ENCODE measurements around the gene SERTAD4.
"Not testable (repeated sequence)": the region's sequence is repeated elsewhere in the genome, so short reads cannot be mapped to it uniquely, and the experiment has no call there.

Gene SERTAD4
- total RNA-seq: 0 to 0.34 reads per million in 2 donors

DNA sequence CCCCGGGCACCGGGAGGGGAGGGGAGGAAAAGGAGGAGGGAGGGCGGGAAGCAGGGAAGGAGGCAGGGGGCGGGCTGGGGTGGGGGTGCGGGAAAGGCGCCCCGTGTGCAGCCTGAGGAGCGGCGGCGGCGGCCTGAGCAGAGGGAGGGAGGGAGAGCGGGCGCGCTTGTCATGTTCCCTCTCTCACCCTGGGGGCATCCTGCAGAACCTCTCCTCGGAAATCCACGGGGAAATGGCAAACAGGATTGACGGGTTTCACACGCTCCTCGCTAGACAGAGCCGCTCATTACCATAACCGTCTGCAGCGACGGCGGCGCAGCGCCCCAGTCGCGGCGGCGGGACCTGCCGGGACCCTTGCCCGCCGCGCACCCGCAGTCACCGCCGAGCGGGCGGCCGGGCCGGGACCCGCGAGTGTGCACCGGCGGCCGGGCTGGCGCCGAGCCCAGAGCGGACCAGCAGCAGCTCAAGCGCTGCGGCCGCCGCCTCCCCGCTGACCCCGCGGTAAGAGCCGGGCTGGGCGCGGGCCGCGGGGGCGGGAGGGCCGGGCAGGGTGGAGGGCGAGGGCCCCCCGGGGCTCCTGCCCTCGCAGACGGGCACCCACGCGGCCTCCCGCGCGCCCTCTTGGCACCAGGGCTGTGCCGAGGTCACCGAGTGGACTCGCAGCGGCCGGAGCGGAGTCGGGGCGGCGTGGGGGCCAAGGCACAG lies at the start of gene SERTAD4:
Gene SERTAD4 (plus strand): TSS at position 286 of the 705 bp plus-strand sequence. CDS start 5,165 bp downstream, outside the sequence.
- no peak for DNase-seq

DNA sequence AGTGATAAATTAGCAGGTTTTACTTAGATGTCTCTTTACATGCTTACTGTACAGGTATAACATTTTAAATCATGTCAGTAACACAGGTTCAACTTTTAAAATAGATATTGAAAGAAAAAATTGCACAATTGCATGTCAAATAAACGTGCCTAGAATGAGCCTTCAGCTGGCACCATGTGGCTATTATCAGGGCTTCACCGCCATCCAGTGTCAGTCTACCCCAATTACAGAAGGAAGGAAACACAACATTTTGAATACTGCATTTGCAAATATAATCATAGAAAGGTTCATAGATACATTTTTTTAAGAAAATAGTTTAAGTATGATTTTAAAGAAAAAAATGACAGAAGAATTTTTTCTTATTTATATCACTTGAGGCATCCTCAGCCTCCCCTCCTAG lies 47.5 kb upstream of the SERTAD4 start:
- no peak for DNase-seq

DNA sequence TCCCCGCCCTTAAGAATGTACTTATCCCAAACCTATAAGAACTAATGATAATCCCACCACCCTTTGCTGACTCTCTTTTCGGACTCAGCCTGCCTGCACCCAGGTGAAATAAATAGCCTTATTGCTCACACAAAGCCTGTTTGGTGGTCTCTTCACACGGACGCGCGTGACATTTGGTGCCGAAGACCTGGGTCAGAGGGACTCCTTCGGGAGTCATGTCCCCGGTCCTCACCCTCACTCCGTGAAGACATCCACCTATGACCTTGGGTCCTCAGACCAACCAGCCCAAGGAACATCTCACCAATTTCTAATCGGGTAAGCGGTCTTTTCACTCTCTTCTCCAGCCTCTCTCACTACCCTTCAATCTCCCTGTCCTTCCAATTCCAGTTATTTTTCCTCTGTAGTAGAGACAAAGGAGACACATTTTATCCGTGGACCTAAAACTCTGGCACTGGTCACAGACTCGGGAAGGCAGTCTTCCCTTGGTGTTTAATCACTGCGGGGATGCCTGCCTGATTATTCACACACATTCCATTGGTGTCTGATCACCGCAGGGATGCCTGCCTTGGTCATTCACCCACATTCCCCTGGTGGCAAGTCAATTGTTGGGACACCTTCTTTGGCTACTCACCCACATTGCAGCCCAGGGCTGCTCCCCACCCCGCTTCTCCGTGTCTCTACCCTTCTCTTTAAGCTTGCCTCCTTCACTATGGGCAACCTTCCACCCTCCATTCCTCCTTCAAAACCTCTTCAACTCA lies 44.6 kb upstream of the SERTAD4 start:
- DNase-seq: not testable (repeated sequence)

DNA sequence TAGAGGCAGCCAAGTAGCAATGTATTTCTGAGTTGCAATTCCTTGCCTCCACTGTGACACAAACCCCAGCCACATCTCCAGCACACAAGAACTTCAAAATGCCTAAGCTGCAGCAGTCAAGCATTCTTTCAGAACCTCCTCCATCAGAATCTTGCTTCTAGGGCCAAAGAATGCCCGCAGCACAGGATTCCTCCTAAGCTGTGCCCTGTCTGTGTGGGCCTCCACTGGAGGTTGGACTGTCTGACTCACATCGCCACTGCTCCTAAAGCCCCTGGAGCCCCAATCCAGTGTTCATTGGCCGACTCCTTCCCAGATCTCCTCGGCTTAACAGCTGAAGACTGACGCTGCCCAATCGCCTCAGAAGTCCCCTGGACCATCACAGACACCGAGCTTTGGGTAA lies 43.2 kb upstream of the SERTAD4 start:
- DNase-seq: no peak

DNA sequence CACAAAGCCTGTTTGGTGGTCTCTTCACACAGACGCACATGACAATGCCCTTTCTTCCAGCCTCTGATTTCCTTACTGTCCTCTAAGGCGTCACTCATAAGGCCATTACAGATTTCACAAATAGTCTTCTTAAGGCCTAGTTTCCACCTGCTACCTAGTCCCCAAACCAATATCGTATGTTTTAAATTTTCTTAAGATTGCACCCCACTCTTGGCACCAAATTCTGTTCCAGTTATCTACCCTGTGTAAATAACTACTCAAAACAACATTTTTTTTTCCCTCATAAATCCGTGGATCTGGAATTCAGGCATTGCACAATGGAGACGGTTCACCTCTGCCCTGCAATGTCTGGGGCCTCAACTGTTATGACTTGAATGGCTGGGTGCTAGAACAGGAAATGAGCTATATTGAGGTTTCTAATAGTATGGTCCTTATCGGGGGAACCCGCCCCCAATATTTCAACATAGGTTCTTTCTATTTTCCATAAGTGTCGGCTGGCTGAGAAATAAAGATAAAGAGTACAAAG lies 36.9 kb upstream of the SERTAD4 start:
- no peak for DNase-seq

DNA sequence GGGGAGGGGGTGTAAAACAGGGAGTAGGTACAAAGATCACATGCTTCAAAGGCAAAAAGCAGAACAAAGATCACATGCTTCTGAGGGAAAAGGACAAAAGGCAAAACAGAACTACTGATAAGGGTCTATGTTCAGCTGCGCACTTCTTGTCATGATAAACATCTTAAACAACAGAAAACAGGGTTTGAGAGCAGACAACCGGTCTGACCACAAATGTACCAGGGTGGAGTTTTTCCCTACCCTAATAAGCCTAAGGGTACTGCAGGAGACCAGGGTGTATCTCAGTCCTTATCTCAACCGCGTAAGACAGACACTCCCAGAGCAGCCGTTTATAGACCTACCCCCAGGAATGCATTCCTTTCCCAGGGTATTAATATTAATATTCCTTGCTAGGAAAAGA lies 36.3 kb upstream of the SERTAD4 start:
- DNase-seq: not testable (repeated sequence)

DNA sequence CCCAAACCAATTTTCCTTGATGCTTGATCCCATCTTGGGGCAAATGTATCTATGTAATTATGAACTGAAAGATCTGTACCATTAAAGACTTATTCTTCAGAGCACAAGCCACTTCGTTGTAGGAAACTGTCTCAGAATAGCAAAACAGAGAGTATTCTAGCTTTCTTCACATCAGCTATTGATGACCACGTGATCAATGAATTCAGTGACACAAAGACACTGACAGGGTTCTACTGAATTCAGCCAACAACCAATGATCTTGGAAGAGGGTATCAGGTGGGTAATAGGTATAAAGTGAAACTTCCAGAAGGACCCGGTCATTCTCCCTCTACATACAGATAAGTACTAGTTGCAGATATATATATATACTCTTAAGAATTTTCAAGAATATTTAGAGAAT lies 33.8 kb upstream of the SERTAD4 start:
- no peak for DNase-seq

DNA sequence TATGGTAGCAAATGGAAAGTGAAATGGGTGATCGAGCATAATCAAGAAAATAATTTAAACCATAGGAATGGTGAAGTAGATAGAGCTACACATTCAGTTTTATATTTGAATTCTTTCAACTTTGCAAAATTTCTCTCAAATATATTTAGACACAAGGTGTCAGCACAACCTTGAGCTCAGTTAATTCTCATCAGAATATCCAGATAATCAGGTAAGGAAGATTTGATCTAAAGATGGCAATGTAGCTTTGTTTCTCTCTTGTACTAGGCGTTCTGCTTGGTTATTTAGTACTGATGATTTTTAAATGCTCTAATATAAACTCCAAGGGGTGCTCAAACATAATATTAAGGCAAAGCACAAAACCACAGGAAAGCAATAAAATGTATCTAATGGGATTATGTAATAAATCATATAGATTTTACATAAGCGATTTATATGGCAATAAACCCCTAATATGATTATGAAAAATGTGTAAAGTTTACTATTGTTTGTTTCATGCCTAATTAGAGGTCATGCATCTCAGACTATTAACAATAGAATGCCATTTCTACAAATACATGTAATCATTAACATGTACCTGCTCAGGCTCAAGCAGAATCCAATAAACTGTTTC lies 32.4 kb upstream of the SERTAD4 start:
- no peak for DNase-seq

DNA sequence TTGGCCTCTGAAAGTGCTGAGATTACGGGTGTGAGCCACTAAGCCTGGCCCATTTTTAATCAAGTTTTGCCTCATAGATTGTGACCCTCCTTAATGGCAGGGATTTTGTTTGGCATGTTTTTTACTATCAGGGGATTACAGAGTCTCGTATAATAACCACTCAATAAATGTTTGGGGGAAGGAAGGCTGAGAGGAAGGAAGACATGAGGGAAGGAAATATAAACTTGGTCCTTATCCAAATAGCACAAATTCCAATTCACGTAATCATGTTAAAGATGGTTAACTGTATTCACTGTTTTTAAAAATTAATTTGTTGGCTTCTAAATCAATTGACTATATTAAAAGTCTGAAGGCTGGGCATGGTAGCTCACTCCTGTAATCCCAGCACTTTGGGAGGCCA lies 30.9 kb upstream of the SERTAD4 start:
- DNase-seq: no peak

DNA sequence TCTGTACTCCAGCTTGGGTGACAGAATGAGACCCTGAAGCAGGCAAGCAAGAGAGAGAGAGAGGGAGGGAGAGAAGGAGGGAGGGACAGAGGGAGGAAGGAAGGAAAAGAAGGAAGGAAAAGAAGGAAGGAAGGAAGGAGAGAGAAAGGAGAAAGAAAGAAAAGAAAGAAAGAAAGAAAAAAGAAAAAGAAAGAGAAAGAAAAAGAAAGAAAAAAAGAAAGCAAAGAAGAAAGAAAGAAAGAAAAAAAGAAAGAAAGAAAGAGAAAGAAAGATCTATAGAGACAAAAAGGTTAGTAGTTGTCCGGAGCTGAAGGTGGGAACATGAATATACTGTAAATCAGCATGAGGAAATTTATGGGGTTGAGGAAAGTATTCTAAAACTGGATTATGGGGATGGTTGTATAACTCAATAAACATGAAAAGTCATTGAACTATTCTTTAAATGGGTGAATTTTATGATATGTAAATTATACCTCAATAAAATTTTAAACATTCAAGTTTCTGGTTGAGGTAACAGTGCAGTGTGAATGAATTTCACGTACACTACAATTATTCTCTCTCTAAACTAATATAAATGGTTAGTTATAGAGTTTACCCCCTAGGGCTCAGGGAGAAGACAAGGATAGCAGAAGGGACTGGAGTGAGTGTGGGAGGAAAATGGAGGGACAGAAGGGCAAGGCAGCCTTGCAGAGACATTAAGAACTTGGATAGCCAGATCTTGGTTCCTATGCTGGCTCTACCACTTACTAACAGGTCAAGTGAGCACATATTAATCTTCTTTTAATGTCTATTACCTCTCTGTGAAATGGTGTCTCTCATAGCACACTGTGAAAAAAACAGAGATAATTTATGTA lies 24.8 kb upstream of the SERTAD4 start:
- no peak for DNase-seq

DNA sequence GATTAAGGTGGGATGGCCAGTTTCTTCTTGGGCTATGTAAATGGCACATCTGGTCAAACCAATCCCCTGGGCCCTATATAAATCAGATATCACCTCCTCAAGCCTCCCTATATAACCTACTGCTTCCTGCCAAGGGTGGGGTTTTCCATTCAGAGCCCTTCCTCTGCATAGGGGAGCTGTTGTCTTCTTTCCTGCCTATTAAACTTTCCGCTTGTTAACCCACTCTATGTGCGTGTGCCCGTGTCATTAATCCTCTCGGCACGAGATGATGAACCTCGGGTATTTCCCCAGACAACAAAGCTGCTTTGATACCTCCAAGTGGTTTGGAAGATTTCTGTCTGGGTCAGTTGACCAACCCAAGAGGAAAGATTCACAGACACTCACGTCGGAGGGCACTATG lies 19.3 kb upstream of the SERTAD4 start:
- no peak for DNase-seq

DNA sequence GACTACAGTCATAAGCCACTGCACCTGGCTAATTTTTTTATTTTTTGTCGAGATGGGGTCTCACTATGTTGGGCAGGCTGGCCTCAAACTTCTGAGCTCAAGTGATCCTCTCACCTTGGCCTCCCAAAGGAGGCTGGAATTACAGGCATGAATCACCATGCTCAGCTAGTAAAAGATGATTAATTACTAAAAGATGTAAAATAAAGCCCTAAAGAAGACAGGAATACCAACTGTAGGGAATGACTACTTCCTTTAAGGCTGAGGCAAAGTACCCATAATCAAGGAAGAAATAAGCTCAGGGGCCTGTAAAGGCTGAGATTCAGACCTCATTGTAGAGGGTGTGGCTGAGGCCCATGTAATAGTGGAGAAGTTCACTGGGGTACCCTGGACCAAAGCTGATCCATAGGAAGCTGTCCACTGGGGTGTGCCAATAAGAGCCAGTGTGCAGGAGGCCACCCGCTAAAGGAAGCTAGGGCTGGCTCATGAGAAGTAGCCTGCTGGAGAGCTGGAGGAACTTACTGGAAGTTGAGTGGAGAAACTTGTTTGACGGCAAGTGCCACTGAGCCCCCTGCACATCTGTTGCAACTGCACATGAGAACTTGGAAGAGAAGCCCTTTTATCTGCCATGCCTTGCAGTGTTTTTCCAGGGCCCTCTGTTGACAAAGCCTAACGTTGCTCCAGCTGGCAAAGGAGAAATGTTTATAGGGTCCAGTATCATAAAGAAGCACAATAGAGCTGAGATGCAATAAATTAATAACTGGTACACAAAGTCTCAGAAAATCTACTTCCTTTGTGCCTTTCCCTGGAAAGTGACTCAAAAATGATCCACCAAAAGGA lies 17.8 kb upstream of the SERTAD4 start:
- DNase-seq: no peak

DNA sequence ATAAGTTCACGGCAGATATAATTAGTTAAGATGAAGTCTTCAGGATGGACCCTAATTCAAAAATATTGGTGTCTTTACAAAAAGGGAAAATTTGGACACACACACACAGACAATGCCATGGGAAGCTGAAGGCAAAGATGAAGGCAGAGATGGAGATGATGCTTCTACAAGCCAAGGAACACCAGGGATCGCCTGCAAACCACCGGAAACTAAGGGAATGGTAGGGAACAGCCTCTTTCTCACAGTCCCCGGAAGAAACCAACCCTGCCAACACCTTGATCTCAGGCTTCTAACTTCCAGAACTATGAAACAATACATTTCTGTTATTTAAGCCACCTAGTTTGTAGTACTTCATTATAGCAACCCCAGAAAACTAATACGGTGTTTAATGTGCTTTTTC lies 15.1 kb upstream of the SERTAD4 start:
- DNase-seq: no peak

DNA sequence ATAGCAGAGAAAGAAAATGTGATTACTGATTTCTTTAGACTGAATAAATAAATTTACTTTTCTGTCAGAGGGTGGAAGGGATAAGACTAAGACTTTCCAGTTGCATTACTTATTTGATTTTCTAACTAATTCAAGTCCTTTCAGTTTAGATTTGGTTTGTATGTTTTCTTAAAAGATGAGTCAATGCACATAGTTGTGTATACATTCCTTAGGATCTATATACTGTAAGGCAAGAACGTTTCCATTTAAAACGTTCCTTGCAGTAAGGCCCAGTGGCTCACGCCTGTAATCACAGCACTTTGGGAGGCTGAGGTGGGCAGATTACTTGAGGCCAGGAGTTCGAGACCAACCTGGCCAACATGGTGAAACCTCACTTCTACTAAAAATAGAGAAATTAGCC lies 14.5 kb upstream of the SERTAD4 start:
- DNase-seq: no peak

DNA sequence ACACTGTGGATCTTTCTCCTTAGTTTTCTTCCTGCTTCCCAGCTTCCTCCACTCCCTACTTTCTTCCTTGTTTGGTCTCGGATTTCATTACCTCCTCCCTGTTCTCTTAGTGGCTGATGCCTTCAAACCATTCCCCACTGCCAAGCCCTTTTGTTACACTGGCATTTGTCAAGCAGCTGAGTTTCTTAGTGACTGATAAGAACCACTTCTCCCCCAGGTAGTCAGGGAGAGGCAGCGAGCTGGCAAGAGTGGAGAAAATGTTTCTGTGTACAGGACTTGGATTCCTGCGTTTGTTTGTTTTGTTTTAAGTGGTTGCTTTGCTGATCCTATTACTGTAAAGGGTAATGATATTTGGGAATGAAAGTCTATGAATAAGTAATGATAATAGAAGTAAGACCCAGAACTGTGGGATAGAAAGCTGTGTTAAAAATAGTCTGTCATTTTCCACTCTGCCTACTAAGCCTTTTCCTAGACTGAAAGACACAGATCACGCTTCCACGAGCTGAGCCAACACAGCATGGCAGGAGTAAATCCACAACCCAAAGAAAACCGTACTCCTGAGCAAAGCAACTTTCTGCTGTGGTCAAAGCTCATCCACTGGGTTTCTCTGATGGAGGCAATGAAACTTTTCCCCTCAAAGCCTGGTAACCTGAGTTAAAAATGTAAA lies 10.1 kb upstream of the SERTAD4 start:
- DNase-seq: no peak

DNA sequence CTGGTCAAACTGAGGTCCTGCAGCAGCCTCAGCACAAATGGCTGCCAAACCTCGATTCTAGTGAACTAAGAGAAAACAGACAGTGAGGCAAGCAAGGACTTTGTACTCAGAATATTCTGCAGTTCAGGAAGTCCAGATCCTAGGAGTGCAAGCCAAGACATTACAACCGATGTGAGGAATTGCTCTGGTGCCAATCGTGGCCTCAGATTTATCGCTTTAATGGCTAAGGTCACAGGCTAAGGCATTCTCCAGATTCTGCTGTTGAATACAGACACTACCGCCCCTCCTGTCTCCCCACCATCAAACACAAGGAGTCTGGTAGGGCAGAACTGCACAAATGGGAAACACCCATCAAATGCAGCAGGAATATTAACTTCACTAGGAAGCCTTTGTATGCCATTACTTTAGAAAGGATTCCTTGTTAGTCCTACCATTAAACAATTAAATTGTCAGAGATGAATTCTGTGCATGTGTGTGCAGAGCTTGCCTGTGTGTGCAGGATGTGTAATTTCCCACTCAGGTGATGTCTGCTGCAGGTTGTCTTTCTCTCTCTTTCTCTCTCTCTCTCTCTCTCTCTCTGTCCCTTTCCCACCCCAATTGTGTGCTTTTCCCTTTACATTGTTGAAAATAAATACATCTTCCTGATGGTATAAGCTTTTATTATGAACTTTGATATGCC lies 9.2 kb upstream of the SERTAD4 start:
- DNase-seq: no peak

DNA sequence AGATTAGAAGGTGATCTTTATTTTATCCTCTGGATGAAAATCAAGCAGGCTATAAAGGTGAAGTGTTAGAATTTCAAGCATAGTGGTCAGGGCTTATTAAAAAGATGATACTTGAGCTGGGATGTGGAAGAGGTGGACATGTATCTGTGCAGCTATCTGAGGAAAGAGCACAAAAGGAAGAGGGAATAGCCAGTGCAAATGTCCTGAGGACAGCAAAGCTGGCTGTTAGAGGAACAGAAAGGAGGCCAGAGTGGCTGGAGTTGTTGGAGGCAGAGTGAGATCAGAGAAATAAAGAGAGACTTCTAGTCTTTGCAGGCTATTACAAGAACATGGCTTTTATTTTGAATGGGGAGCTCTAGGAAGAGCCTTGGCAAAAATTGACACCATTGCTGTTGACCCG lies 4.4 kb upstream of the SERTAD4 start:
- no peak for DNase-seq

DNA sequence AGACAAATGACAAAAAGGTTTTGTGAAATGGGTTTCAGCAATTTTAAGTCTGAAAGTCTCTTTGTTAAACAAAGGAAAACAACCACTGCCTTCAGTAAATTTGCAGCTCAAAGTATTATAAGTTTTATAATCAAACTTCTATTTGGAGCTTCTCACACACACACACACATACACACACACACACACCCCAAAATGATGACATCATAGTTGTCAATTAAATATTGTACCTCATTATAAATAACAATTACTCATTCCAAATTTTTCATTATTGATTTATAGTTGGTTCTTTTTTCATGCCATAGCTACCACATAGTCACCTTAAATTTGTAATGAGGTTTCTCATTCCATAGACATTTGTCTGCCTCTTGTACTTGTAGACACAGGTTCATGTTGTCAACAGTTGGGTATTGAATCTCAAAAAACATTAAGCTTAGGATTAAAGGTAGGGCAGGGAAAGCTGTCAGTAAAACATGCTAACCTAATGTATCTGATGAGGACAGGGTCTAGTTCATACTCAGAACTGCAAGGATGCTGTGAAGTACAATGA lies 2.4 kb upstream of the SERTAD4 start:
- no peak for DNase-seq

DNA sequence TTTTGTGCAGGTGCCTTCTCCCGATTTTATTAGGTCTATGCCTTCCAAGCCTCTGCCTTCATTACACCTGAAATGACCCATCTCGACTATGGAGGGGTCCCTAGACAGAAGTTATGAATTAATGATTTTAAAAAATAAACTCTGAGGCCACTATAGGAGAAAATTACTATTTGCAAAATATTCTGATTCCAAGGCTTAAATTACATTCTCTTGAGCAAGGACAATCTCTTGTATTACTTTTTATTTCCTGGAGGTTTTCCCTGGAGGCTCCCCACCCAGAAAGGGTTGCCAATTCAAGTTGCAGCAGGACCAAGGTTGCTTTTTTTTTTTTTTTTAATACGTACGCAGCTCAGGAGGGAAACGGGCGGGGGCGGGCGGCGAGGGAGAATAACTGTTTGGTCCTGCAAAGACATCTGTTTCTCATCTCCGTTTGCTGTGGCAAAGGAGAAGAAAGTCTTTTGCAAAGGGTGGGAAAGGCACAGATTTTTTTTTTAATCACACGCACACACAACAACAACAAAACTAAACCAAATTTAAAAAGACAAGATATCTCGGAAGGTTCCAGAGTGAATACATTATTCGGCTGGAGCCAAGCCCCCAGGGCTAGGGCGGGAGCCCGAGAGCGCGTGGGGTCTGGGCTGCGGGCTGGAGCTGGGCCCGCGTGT lies 618 bp upstream of the SERTAD4 start:
- no peak for DNase-seq

DNA sequence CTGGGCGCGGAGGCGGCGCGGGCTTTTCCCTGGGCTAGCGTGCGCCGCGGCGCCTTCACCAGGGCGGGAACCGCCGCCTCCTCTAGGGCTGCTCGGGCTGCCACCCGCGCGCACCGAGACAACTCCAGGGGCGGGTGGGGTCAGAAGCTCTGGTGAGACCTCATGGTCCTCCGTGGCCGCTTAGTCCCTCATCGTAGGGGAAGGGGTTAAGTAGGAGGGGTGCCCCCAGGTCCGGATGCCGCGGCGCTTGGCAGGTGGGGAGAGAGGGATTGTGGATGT lies 559 bp downstream of the SERTAD4 start:
- no peak for DNase-seq

Measured in T-helper 2 cell (primary cell).